ENCODE data around the gene MAP6D1.

The MAP6D1 gene

GRCh38 chr3:183825456-183826161 lies at the start of gene MAP6D1:
TSS of gene MAP6D1 (minus strand) at chr3:183825577. CDS start at chr3:183825547, 30 bp downstream.
- DNase-seq (ENCODE audit: low read depth): peak; percentile 24

GRCh38 chr3:183873914-183874313 lies 48.5 kb upstream of the MAP6D1 start:
- no peak for DNase-seq (ENCODE audit: low read depth)

- no peak for DNase-seq (ENCODE audit: low read depth)
Observed at GRCh38 chr3:183871541-183871940, 46.2 kb upstream of the MAP6D1 start.

GRCh38 chr3:183870563-183870962 lies 45.2 kb upstream of the MAP6D1 start:
- no peak for DNase-seq (ENCODE audit: low read depth)

GRCh38 chr3:183868796-183869195 lies 43.4 kb upstream of the MAP6D1 start:
- no peak for DNase-seq (ENCODE audit: low read depth)

DNA sequence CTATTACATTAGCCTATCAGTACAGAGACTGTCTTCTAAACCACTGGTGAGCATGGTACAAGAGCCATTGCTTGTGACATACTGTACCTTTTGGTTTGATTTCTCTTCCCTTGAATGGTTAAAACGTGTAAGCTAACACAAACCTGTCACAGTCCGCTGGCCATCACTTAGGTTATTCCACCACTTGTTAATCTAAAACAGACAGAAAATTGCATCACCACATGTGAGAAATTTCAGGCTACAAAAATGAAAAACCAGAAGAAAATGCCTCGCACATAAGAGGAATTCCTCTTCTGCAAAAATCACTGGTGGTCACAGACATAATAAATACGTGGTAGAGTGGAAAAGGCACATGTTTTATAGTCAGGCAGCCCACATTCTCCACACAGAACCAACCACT lies 37.2 kb upstream of the MAP6D1 start:
- DNase-seq (ENCODE audit: low read depth): no peak

GRCh38 chr3:183857863-183858262 lies 32.5 kb upstream of the MAP6D1 start:
- DNase-seq (ENCODE audit: low read depth): no peak

DNA sequence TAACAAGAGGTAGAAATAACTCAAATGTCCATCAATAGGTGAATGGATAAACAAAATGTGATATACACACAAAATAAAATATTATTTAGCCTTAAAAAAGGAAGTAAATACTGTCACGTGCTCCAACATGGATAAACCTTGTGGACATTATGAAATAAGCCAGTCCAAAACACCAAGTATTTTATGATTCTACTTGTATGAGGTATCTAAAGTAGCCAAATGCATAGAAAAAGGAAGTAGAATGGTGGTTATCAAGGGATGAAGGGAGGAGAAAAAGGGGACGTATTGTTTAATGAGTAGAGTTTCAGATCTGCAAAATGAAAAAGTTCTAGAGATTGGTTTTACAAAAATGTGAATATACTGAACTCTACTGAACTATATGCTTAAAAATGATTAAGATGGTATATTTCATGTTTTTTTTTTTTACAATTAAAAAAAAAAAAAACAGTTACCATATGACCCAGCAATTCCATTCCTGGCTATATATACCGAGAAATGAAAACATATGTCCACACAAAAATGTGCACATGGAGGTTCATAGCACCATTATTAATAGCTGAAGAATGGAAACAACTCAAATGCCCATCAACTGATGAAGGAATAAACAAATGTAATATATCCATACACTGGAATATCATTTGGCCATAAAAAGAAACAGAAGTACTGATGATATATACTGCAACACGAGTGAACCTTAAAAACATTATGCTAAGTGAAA lies 29.1 kb upstream of the MAP6D1 start:
- no peak for DNase-seq (ENCODE audit: low read depth)

- DNase-seq (ENCODE audit: low read depth): no peak
Observed at GRCh38 chr3:183845608-183846288, 20.4 kb upstream of the MAP6D1 start.

GRCh38 chr3:183845090-183845489 lies 19.7 kb upstream of the MAP6D1 start:
- DNase-seq (ENCODE audit: low read depth): no peak

DNA sequence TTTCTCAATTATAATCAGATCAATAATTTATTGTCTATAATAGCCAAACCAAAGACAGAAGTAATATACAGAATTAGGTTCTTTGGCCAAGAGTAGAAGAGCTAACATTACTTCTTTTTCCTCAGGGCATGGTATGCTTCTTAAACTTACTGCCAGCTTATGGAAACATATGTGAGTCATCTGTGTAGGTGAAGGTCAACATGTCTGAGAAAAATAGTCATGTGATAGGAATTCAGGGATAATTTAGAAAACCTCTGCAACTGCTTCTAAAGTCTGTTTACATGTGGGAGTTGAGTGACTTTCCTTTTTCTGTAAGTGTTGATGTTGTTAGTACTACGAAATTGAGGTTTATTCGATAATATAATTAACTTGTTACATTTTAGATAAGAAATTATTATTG lies 19.2 kb upstream of the MAP6D1 start:
- no peak for DNase-seq (ENCODE audit: low read depth)

DNA sequence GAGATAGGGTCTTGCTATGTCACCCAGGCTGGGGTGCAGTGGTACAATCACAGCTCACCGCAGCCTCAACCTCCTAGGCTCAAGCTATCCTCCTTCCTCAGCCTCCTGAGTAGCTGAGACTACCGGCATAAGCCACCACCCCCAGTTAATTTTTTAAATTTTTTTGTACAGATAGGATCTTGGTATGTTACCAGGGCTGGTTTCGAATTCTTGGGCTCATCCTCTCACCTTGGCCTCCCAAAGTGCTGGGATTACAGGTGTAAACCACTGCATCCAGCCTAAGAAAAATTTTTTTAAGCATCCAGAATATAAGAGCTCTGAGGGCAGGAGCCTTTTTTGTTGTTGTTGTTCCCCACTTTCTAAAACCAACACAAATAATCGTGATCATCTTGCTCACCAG lies 14.4 kb upstream of the MAP6D1 start:
- no peak for DNase-seq (ENCODE audit: low read depth)

DNA sequence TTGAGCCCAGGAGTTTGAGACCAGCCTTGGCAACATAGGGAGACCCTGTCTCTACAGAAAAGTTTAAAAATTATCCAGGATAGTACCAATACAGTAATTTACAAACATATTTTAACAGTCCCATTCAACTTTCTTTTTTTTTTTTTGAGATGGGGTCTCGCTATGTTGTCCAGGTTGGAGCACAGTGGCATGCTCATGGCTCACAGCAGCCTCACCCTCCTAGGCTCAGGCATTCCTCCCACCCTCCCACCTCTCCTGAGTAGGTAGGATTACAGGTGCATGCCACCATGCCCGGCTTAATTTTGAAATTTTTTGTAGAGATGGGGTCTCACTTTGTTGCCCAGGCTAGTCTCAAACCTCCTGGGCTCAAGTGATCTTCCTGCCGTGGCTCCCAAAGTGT lies 12.5 kb upstream of the MAP6D1 start:
- DNase-seq (ENCODE audit: low read depth): no peak

GRCh38 chr3:183837390-183837789 lies 12.0 kb upstream of the MAP6D1 start:
- no peak for DNase-seq (ENCODE audit: low read depth)

GRCh38 chr3:183833516-183833915 lies 8.1 kb upstream of the MAP6D1 start:
- DNase-seq (ENCODE audit: low read depth): no peak

- DNase-seq (ENCODE audit: low read depth): no peak
Observed at GRCh38 chr3:183830187-183830586, 4.8 kb upstream of the MAP6D1 start.

GRCh38 chr3:183829466-183829865 lies 4.1 kb upstream of the MAP6D1 start:
- DNase-seq (ENCODE audit: low read depth): no peak

- DNase-seq (ENCODE audit: low read depth): no peak
Observed at GRCh38 chr3:183828538-183828870, 3.1 kb upstream of the MAP6D1 start.

DNA sequence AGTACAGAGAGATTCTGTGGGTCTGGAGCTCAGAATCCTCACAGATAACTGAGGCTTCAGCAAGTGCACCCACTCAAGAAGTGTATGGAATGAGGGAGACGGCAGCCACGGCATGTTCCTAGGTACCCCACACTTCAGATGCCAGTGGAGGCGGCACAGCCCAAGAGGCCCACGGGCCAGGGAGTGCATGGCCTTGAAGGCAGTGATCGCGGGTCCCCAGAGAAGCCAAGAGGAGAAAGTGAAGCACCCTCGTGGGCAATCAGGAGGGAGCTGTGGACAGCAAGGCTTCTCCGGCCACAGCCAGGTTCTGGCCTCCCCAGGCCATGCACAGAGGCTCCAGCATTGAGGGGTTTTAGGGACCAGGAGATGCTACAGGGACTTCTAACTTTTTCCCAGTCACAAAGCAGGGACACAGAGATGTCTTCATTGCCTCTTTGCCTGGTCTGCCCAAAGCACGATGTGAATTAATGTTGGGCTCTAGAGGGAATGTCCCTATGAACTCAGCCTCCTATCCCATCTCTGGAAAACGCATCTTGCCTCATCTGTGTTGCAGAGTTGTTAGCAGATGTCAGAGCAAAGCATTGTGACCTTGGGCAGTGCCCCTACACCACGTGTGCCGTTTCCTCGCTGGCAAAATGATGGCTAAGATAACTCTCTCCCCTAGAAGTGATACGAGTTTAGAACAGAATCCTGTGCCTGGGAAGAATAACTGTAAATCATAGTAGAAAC lies 2.6 kb upstream of the MAP6D1 start:
- DNase-seq (ENCODE audit: low read depth): no peak

GRCh38 chr3:183826448-183827250 lies 1.3 kb upstream of the MAP6D1 start:
- no peak for DNase-seq (ENCODE audit: low read depth)

DNA sequence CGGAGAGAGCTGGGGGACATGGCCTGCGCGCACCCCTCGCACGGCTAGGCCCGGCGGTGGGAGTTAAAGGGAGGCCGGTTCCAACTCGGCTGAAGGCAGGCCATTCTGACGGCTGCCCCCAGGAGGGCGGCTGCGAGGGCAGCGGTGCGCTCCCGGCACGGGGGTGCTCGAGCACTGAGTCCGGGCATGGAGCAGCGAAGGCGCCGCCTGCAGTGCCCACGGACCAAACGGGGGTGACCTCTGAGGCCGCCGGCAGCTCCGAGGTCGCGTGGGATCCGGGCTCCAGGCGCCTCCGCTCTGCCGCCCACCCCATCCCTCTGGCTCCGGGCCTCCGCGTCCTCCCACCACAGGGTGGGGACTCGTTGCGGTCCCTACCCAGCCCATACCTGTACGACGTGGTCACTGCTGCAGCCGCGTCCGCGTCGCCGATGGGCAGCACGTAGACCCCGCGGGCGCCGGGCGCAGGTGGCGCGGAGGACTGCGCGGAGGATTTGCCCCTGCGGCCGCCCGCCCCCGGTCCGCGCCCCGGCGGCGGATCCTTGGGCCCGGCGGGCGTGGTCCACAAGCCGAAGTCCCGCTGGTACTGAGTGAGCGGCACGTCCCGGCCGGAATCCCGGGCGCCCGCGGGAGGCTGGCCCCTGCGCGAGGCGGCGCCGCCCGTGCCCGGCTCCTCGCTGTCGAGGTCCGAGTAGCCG lies 469 bp downstream of the MAP6D1 start:
- no peak for DNase-seq (ENCODE audit: low read depth)
